KMS-11 (cell line): ENCODE data around the gene HTR3D.

Experiments
- H2AFZ ChIP-seq: fragments of 200-600 bp; sonication (generic); 2 replicates; pipeline ENCODE4 v1.6.1; 2016; ENCODE audit warnings: antibody characterized with exemption, mixed run types, low read depth
- H3K27ac ChIP-seq: fragments of 200-600 bp; sonication (generic); 2 replicates; pipeline ENCODE4 v1.6.1; 2016; ENCODE audit warnings: mild to moderate bottlenecking, mixed run types
- H3K27me3 ChIP-seq: fragments of 200-600 bp; sonication (generic); 2 replicates; pipeline ENCODE4 v1.6.1; 2017; ENCODE audit warnings: mild to moderate bottlenecking, low read depth, mixed run types, moderate library complexity; ENCODE audit not compliant: insufficient read depth
- H3K36me3 ChIP-seq: fragments of 200-600 bp; sonication (generic); 2 replicates; pipeline ENCODE4 v1.6.1; 2017; ENCODE audit warnings: mild to moderate bottlenecking, mixed run types; ENCODE audit not compliant: insufficient read depth
- H3K4me1 ChIP-seq: fragments of 200-600 bp; sonication (generic); 2 replicates; pipeline ENCODE4 v1.6.1; 2016; ENCODE audit warnings: mild to moderate bottlenecking, low read depth, mixed run types; ENCODE audit not compliant: poor library complexity, severe bottlenecking
- H3K4me2 ChIP-seq: fragments of 200-600 bp; sonication (generic); 2 replicates; pipeline ENCODE4 v1.7.0; 2016; ENCODE audit warnings: mild to moderate bottlenecking, mixed run types
- H3K4me3 ChIP-seq: fragments of 200-600 bp; sonication (generic); IDR thresholded peaks from 2 replicates; pipeline ENCODE4 v1.6.1; 2017; ENCODE audit warnings: low read depth, low read length, mixed read lengths; ENCODE audit not compliant: insufficient read depth
- H3K79me2 ChIP-seq: fragments of 200-600 bp; sonication (generic); 2 replicates; pipeline ENCODE4 v1.6.1; 2016; ENCODE audit warnings: low read depth, mixed run types; ENCODE audit not compliant: insufficient read depth
- H3K9ac ChIP-seq: fragments of 200-600 bp; sonication (generic); 2 replicates; pipeline ENCODE4 v1.6.1; 2016; ENCODE audit warnings: mild to moderate bottlenecking, mixed run types
- H4K20me1 ChIP-seq: fragments of 200-600 bp; sonication (generic); 2 replicates; pipeline ENCODE4 v1.6.1; 2016; ENCODE audit warnings: mild to moderate bottlenecking, mixed run types; ENCODE audit not compliant: insufficient read depth
- CTCF ChIP-seq: fragments of 200-600 bp; sonication (generic); conservative IDR thresholded peaks from 2 replicates; pipeline ENCODE4 v1.6.1; 2017; ENCODE audit warnings: low read depth, mild to moderate bottlenecking, antibody characterized with exemption, low read length, moderate library complexity, mixed read lengths

Gene HTR3D

GRCh38 chr3:184040010-184040409 is 8.5 kb downstream of the HTR3D start:
- Histone ChIP-seq H3K4me3 (no peak overlapping the region), H3K27ac (no peak overlapping the region), H4K20me1 (no peaks in the 10 kb centered on the region), H3K27me3 (no peaks in the 10 kb centered on the region), H3K36me3 (no peaks in the 10 kb centered on the region), H3K4me2 (no peak overlapping the region), H3K4me1 (no peaks in the 10 kb centered on the region), H2AFZ (no peak overlapping the region), H3K79me2 (no peaks in the 10 kb centered on the region), H3K9ac (no peak overlapping the region)
- no peak for TF ChIP-seq CTCF

GRCh38 chr3:184042617-184043016 is 11.1 kb downstream of the HTR3D start:
- Histone ChIP-seq H3K36me3 (no peaks in the 10 kb centered on the region), H3K79me2 (no peaks in the 10 kb centered on the region), H3K4me1 (no peaks in the 10 kb centered on the region), H3K4me2 (no peak overlapping the region), H3K27ac (no peak overlapping the region), H4K20me1 (no peaks in the 10 kb centered on the region), H2AFZ (no peak overlapping the region), H3K4me3 (no peak overlapping the region), H3K27me3 (no peaks in the 10 kb centered on the region), H3K9ac (no peak overlapping the region)
- no peak for TF ChIP-seq CTCF

GRCh38 chr3:184045995-184046394 is 14.5 kb downstream of the HTR3D start:
- no peak for TF ChIP-seq CTCF
- Histone ChIP-seq H3K4me1 (no peaks in the 10 kb centered on the region), H3K27ac (no peak overlapping the region), H3K79me2 (no peaks in the 10 kb centered on the region), H2AFZ (no peak overlapping the region), H4K20me1 (no peaks in the 10 kb centered on the region), H3K4me2 (no peak overlapping the region), H3K36me3 (no peaks in the 10 kb centered on the region), H3K9ac (no peak overlapping the region), H3K4me3 (no peak overlapping the region), H3K27me3 (no peaks in the 10 kb centered on the region)

- Histone ChIP-seq H3K79me2 (no peaks in the 10 kb centered on the region), H2AFZ (no peak overlapping the region), H3K27ac (no peak overlapping the region), H3K36me3 (no peaks in the 10 kb centered on the region), H4K20me1 (no peaks in the 10 kb centered on the region), H3K4me3 (no peak overlapping the region), H3K4me1 (no peaks in the 10 kb centered on the region), H3K27me3 (no peaks in the 10 kb centered on the region), H3K4me2 (no peak overlapping the region), H3K9ac (no peak overlapping the region)
- TF ChIP-seq CTCF: no peak
Measured at GRCh38 chr3:184050217-184050847, 18.8 kb downstream of the HTR3D start.
